ENCODE results near the gene C6orf136. TPM values are rescaled to one million over a fixed set of nuclear protein-coding genes. Genes with fewer than 3 reads are reported as not detected.

The C6orf136 gene
- total RNA-seq, 1 experiment from 2014 or later: 34.8 TPM

GRCh38 chr6:30626484-30627366, 20.2 kb upstream of the C6orf136 start, which contains the start of gene ATAT1 (continued):
- TF ChIP-seq, protein P1, sequence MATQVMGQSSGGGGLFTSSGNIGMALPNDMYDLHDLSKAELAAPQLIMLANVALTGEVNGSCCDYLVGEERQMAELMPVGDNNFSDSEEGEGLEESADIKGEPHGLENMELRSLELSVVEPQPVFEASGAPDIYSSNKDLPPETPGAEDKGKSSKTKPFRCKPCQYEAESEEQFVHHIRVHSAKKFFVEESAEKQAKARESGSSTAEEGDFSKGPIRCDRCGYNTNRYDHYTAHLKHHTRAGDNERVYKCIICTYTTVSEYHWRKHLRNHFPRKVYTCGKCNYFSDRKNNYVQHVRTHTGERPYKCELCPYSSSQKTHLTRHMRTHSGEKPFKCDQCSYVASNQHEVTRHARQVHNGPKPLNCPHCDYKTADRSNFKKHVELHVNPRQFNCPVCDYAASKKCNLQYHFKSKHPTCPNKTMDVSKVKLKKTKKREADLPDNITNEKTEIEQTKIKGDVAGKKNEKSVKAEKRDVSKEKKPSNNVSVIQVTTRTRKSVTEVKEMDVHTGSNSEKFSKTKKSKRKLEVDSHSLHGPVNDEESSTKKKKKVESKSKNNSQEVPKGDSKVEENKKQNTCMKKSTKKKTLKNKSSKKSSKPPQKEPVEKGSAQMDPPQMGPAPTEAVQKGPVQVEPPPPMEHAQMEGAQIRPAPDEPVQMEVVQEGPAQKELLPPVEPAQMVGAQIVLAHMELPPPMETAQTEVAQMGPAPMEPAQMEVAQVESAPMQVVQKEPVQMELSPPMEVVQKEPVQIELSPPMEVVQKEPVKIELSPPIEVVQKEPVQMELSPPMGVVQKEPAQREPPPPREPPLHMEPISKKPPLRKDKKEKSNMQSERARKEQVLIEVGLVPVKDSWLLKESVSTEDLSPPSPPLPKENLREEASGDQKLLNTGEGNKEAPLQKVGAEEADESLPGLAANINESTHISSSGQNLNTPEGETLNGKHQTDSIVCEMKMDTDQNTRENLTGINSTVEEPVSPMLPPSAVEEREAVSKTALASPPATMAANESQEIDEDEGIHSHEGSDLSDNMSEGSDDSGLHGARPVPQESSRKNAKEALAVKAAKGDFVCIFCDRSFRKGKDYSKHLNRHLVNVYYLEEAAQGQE (IDR thresholded peaks at IDR 0.05; ENCODE audit: low read depth): no peak
- TF ChIP-seq ZNF274 (IDR thresholded peaks at IDR 0.05; ENCODE audit: low read depth, low read length) (no peak), EZH2 (IDR thresholded peaks at IDR 0.05) (no peak), FOSL1 (IDR thresholded peaks at IDR 0.05; ENCODE audit: low read depth) (no peak), ATF3 (IDR thresholded peaks at IDR 0.05) (no peak), CTCF (IDR thresholded peaks at IDR 0.05 in 2 of 3, conservative IDR thresholded peaks at IDR 0.05 in 1 of 3; ENCODE audit: borderline replicate concordance in 1 of 3, insufficient read depth in 1 of 3, low read depth in 2 of 3, low read length in 2 of 3) (peak in 2 of 3 experiments; percentile 41 to 44; a peak in 3 of 6 replicates), TCF7L2 (IDR thresholded peaks at IDR 0.05; ENCODE audit: borderline replicate concordance, extremely low read depth, insufficient read depth, insufficient read length) (peak; percentile 84), EZH2phosphoT487 (IDR thresholded peaks at IDR 0.05; ENCODE audit: borderline replicate concordance) (no peak), ZFX (IDR thresholded peaks at IDR 0.05) (peak; percentile 61), CEBPB (IDR thresholded peaks at IDR 0.05; ENCODE audit: low read depth) (no peak), SP1 (IDR thresholded peaks at IDR 0.05; ENCODE audit: low read depth) (no peak), CBX3 (IDR thresholded peaks at IDR 0.05; ENCODE audit: low read depth) (no peak)
